Fibroblast of villous mesenchyme (primary cell): ENCODE measurements around the gene NPVF. TPM values are rescaled to one million over a fixed set of nuclear protein-coding genes. Genes with fewer than 3 reads are reported as not detected.

Experiments
- DNase-seq: peaks from one replicate; pipeline ENCODE4 v3.0.0-alpha.2; 2010; ENCODE audit warnings: low read depth
- H3K4me3 ChIP-seq: 2 replicates; pipeline ENCODE4 v1.5.1; 2011; ENCODE audit warnings: low read depth, mild to moderate bottlenecking, low read length
- CTCF ChIP-seq: IDR thresholded peaks from 2 replicates; pipeline ENCODE4 v1.5.1; 2012; ENCODE audit warnings: low read depth, mild to moderate bottlenecking, low read length; ENCODE audit not compliant: insufficient read depth
- small RNA-seq: library from RNA; depleted of rRNA; stranded (forward); fragments of <200 nt; gene quantifications from one replicate; pipeline ENCODE3, GENCODE V24; 2012
- total RNA-seq: library from RNA; depleted of rRNA; stranded (reverse); fragments of >200 nt; gene quantifications from 2 replicates; pipeline ENCODE4 v1.2.3, GENCODE V29; 2012

The NPVF gene
- total RNA-seq, 1 donor, result not detected

DNA sequence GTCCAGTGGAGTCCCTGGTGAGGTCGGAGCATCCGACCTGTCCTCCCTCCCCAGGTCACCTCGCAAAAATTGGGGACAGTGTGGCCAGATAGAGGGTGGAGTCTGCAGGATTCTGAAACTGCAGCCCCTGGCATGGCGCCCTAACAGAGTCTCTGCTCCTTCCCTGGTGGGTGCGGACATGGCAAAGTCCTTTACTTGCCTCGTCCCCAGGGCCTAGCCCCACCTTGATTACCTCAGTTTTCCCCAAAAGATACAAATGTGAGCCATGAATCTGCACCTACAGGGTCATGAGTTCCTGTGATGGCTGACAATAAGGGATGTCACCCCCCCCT lies 47.7 kb downstream of the NPVF start:
- no peak for DNase-seq
- peak overlapping the region; percentile 80 for H3K4me3 ChIP-seq
- no peak for TF ChIP-seq CTCF

DNA sequence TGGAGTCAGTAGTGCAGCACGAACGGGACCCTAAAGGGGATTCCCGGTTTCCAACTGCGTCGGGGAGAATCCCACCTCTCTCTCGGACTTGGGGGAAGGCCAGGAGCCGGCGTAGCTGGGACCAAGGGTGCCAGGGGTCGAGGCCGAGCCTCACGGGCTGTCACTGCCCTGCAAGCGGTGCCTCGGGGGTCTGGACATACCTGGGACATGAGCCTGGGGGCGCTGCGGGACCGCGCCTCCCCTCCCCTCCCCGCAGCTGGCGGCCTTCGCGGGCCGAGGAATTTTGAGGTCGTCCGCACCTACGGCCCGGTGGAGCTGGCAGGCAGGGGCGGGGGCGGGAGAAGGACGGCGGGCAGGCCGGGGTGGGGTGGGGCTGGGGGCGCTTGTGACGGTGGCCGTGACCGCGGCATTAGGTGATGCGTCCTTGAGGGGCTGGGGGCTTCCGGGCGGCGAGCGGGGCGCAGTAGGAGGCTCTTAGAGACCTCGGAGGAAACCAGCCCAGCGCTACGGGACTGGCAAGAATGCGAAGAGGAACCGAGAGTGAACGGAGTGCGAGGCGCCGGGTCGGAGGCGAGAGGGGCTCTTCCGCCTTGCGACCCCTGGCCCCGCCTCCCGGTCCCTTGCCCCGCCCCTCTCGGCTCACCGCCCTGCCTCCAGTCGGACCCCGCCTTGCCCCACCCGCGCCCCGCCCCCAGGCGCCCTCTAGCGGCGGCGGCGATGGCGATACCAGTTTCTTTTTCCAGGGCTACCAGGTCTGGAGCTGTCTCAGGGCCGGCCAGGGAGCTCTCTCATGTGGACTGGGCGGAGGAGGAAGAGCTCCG lies 48.3 kb downstream of the NPVF start:
- DNase-seq, result peak; percentile 81
- H3K4me3 ChIP-seq, result peak overlapping the region; percentile 80

DNA sequence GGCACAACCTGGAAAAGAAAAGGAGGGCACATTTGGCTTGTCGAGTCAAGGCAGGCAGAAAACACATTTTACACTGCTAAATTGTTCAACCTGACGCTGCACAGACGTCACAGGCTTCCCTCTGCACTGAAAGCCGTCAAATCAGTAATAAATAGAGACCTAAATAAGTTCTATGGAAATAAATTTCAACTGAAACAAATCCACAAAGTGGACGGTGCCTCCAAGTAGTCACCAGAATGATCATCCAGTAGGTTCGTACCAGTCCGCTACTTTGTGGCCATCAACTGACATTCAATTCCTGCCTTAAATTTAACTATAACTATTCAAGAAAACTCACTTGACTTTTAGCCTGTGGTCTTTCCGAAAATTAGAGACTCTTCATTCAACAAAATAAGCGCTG lies 49.0 kb downstream of the NPVF start:
- no peak for TF ChIP-seq CTCF
- peak overlapping the region; percentile 80 for H3K4me3 ChIP-seq
- DNase-seq, result no peak

More for the DNA sequence above, 48.3 kb downstream of the NPVF start:
- TF ChIP-seq CTCF, result peak; percentile 58

Small RNA genes within 50 kb of the gene (small RNA-seq; reads per million reads assigned to genes)
- gene RF00012, result 0.28 reads per million

Other genes starting within 250 kb of the NPVF start
- 23.2 and 39.3 TPM in 2 replicates for gene OSBPL3, start 248.3 kb downstream of the NPVF start, total RNA-seq
- 29.6 and 40.2 TPM in 2 replicates for gene CYCS, start 103.2 kb downstream of the NPVF start, total RNA-seq